ENCODE measurements around the gene TTLL1.
A peak's percentile ranks its signal among the peaks of the same experiment; 100 is the strongest.
"Not testable (repeated sequence)": the region's sequence is repeated elsewhere in the genome, so short reads cannot be mapped to it uniquely, and the experiment has no call there.

TTLL1 gene

DNA sequence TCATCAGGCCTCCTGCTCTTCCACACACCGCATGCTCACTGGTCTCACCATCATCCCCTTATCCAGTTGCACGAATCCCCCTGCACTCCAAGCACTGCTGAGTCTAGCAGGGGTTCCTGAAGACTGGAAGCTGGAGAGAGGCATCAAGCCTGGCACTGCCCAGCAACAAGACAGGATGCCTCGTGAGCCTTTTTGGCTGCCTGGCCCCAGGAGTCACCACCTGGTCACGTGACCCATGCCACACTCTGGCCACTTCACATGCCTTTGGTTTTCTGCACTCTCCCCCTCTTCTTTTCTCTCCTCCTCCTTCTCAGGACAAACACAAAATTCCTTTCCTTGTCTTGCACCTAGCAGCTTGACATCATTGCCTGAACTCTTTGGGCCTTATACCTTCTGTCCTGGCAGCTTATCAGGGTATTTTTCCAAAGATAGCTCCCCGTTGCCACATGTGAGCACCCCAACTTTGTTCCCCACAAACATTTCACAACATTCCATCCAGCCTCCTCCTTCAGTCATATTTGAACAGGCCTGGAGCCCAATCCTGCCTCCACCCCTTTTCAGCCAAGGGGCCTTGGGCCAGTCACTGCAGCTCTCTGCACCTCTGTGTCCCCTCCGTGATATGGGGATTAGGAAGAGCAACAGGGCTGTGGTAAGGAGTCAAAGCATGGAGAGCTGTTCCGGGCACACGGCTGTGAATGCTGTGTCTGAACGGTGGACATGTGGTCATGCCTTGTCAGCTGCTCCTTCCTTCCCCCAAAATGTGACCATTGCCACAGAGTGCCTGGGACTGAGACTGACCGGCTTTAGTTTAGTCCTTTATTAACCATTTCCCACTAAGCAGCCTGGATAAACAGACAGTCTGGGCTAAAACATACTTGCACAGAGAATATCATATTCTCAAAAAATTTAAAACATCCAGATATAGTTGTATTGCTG is 71.4 kb downstream of the TTLL1 start:
- Histone ChIP-seq H3K4me1 (peaks cover 4% of the 10 kb centered on the region), H3K27me3 (ENCODE audit: control insufficient read depth, insufficient read depth, low read length) (no peaks in the 10 kb centered on the region), H3K27ac (no peak overlapping the region), H3K79me2 (no peaks in the 10 kb centered on the region), H3K9ac (no peak overlapping the region), H3K4me2 (ENCODE audit: low read length) (no peak overlapping the region), H2AFZ (no peak overlapping the region), H3K4me3 (ENCODE audit: low read depth, low read length) (no peak overlapping the region), H3K36me3 (ENCODE audit: control insufficient read depth, insufficient read depth, low read length) (no peaks in the 10 kb centered on the region), H3K9me3 (ENCODE audit: control insufficient read depth, low read length) (no peaks in the 10 kb centered on the region)
- TF ChIP-seq, protein P1, sequence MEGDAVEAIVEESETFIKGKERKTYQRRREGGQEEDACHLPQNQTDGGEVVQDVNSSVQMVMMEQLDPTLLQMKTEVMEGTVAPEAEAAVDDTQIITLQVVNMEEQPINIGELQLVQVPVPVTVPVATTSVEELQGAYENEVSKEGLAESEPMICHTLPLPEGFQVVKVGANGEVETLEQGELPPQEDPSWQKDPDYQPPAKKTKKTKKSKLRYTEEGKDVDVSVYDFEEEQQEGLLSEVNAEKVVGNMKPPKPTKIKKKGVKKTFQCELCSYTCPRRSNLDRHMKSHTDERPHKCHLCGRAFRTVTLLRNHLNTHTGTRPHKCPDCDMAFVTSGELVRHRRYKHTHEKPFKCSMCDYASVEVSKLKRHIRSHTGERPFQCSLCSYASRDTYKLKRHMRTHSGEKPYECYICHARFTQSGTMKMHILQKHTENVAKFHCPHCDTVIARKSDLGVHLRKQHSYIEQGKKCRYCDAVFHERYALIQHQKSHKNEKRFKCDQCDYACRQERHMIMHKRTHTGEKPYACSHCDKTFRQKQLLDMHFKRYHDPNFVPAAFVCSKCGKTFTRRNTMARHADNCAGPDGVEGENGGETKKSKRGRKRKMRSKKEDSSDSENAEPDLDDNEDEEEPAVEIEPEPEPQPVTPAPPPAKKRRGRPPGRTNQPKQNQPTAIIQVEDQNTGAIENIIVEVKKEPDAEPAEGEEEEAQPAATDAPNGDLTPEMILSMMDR (IDR thresholded peaks at IDR 0.05) = no peak

DNA sequence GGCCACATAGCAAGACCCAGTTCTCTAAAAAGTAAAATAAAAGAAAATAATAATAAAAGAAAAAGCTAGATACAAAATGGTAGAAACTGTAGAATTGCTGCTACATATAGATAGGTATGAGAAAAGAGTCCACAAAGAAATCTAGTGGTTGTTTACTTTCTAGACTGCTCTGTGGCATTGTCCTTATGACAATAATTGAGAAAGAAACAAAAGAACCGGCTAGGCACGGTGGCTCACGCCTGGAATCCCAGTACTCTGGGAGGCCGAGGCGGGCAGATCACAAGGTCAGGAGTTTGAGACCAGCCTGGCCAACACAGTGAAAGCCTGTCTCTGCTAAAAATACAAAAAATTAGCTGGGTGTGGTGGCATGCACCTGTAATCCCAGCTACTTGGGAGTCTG is 73.0 kb downstream of the TTLL1 start:
- not testable (repeated sequence) for H3K27me3 ChIP-seq (ENCODE audit: control insufficient read depth, insufficient read depth, low read length); H3K36me3 ChIP-seq (ENCODE audit: control insufficient read depth, insufficient read depth, low read length); H3K27ac ChIP-seq; H3K4me3 ChIP-seq (ENCODE audit: low read depth, low read length); H3K9me3 ChIP-seq (ENCODE audit: control insufficient read depth, low read length); H3K4me1 ChIP-seq; H3K79me2 ChIP-seq; H3K4me2 ChIP-seq (ENCODE audit: low read length); H3K9ac ChIP-seq; H2AFZ ChIP-seq

DNA sequence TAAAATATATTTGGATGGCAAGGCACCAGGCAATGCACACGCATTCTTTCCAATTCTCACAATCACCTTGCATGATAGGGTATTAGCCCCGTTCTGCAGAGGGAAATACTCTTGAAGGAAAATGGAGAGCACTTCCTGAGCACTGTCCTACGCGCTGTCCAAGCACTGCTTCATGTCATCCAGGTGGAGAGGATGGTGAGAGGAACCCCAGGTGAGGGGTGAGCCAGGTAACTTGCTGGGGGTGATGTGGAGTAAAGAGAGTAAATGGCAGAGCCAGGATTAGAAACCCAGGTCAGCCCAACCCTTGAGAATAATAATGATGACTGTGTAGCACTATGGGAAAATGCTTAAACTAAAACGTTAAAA is 73.5 kb downstream of the TTLL1 start:
- Histone ChIP-seq H3K9me3 (ENCODE audit: control insufficient read depth, low read length) (no peaks in the 10 kb centered on the region), H3K9ac (no peak overlapping the region), H2AFZ (peak overlapping the region; percentile 86), H3K4me1 (peaks cover 10% of the 10 kb centered on the region), H3K36me3 (ENCODE audit: control insufficient read depth, insufficient read depth, low read length) (no peaks in the 10 kb centered on the region), H3K79me2 (peaks cover 2% of the 10 kb centered on the region), H3K27ac (no peak overlapping the region), H3K4me3 (ENCODE audit: low read depth, low read length) (peak overlapping the region; percentile 76), H3K27me3 (ENCODE audit: control insufficient read depth, insufficient read depth, low read length) (no peaks in the 10 kb centered on the region), H3K4me2 (ENCODE audit: low read length) (peak overlapping the region; percentile 100)
- TF ChIP-seq, protein P1 (IDR thresholded peaks at IDR 0.05) = no peak

- Histone ChIP-seq H3K27ac (peak within 1 kb of the TSS; percentile 29), H3K9ac (no peak within 1 kb of the TSS)
These were observed 74.1 kb downstream of the TTLL1 start, which contains the start of gene PACSIN2 for GRCh38 chr22:43014869-43015676. TSS of gene PACSIN2 (minus strand) at chr22:43015149. CDS start at chr22:42912080, 103,069 bp downstream.

More at GRCh38 chr22:43014869-43015676, 74.1 kb downstream of the TTLL1 start, which contains the start of gene PACSIN2:
- Histone ChIP-seq H3K4me1 (peaks cover 10% of the 10 kb centered on the region), H3K4me2 (ENCODE audit: low read length) (peak within 1 kb of the TSS; percentile 100), H3K79me2 (peaks cover 5% of the 10 kb centered on the region), H2AFZ (peak within 1 kb of the TSS; percentile 86), H3K4me3 (ENCODE audit: low read depth, low read length) (peak within 1 kb of the TSS; percentile 76), H3K9me3 (ENCODE audit: control insufficient read depth, low read length) (no peaks in the 10 kb centered on the region), H3K27me3 (ENCODE audit: control insufficient read depth, insufficient read depth, low read length) (no peaks in the 10 kb centered on the region), H3K36me3 (ENCODE audit: control insufficient read depth, insufficient read depth, low read length) (no peaks in the 10 kb centered on the region)
- TF ChIP-seq, protein P1 (IDR thresholded peaks at IDR 0.05) = no peak
